CD4-positive, alpha-beta T cell treated with Interleukin-10 for 1 hour (primary cell): Measurements from ENCODE around the gene TP53BP2.
"Not testable (repeated sequence)": the region's sequence is repeated elsewhere in the genome, so short reads cannot be mapped to it uniquely, and the experiment has no call there.

Experiments used
- DNase-seq: peaks from one replicate; pipeline ENCODE4 v3.0.0-alpha.2; 2020

The TP53BP2 gene

DNA sequence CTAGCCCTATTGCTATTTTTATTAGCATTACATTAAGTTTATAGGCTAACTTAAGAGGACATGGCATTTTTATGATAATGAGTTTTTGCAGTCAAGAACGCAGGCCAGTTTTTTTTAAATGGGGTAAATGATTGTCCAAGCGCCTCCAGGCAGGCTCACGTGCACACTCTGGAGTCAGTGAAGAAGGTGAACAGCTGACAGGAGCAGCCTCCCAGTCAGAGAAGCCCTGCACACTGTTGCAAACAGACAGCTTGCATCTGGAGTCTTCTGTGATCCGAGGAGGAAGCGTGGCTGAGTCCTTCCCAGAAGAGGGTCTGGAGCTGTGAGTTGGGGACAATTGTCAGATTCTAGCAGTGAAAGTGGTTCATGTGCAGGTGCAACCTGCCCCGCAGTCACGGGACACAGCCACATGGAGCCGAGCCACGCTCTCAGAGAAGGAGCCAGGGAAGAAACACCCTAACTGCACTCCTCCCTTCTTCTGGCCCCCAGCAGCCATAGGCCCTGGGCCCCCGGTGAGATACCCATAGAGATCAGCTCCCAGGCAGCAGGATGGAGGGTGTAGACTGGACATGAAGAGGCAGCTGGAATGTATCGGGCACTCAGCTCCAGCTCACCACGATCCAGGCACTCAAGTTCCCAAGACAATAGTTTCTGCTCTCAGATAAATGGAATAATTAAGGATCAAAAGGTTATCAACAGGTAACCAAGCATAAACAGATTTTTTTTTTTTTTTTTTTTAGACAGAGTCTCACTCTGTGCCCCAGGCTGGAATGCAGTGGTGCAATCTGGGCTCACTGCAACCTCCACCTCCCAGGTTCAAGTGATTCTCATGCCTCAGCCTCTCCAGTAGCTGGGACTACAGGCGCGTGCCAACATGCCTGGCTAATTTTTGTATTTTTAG is 107.0 kb downstream of the TP53BP2 start:
- DNase-seq: no peak

DNA sequence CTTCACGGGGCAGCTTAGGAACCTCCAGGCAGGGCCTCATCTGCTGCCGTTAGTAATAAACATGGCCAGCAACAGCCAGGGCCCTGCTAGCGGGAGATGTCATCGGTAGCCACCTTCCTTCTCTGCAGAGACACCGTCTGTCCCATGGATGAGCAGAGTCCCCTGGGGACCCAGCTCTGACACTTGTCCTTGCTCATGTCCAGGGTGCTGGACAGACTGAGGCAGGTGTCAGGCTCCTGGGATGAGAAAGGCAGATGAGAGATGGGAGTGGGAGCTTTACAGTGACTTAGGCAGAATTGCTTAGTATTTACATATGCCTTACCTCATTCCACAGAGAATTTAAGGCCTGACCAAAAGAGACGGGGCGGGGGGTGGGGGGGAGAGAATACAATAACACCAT is 108.4 kb downstream of the TP53BP2 start:
- no peak for DNase-seq

GRCh38 chr1:223736638-223737037 is 109.1 kb downstream of the TP53BP2 start:
- DNase-seq: not testable (repeated sequence)

- DNase-seq: no peak
These were observed 111.6 kb downstream of the TP53BP2 start for GRCh38 chr1:223733898-223734852.

GRCh38 chr1:223732993-223733798 is 112.6 kb downstream of the TP53BP2 start:
- DNase-seq: no peak

- no peak for DNase-seq
These were observed 114.5 kb downstream of the TP53BP2 start for GRCh38 chr1:223731133-223731770.

DNA sequence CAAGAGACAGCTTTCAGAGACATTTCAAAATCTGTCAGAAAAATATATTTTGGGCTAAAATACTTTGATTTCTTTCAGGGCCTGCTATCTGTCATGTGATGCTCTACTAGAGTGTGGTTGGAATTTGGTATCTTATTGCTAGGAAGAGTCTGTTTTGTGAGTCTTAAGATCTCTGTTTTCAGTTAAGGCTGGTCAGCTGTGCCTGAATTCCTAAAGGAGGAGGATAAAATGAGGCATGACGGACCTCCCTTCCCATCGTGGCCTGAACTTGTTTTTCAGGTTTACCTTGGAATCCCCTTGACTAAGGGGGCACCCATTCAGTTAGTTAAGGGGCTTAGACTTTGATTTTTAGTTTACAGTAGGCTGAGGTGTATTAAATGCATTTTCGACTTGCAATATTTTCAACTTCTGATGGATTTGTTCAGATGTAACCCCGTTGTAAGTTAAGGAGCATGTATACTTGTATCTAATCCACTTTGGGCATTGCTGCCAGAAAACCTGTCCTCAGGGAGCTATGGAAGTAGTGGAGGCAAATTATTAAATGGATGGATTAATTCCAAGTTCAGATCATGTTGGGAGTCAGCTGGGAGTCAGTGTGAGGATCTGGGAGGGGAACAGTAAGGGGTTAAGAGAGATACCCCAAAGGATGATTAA is 115.1 kb downstream of the TP53BP2 start:
- no peak for DNase-seq

GRCh38 chr1:223729906-223730305 is 115.8 kb downstream of the TP53BP2 start:
- no peak for DNase-seq
